CD4-positive, alpha-beta T cell treated with Interleukin-21 for 1 hour (primary cell): ENCODE data around the gene FGF14.

Experiments used
- DNase-seq: peaks from one replicate; pipeline ENCODE4 v3.0.0-alpha.2; 2020

Gene FGF14

GRCh38 chr13:102302534-102302933 lies 99.3 kb downstream of the FGF14 start:
- DNase-seq = no peak

GRCh38 chr13:102300379-102300778 lies 101.5 kb downstream of the FGF14 start:
- DNase-seq = no peak

DNA sequence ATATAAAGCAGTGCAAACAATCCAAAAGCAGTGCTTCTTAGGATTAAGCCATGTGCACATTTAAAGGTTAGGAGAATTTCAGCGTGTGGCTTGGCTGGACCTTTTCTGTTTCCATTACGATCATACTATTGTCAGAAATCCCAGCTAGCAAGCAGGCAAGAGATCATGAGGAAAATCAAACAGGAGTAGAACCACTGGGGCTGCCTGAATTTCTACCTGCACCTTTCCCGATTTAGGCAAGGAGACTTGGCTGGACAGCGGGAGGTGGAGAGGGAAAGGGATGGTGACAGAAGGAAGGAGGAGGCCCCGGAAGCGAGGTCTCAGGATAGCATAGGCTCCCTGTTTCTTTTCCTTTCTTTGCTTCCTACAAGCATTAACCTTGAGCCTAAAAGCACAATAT lies 102.5 kb downstream of the FGF14 start:
- DNase-seq = no peak

- no peak for DNase-seq
These were observed 103.8 kb downstream of the FGF14 start for GRCh38 chr13:102298051-102298450.

GRCh38 chr13:102295316-102296048 lies 106.4 kb downstream of the FGF14 start:
- no peak for DNase-seq

GRCh38 chr13:102294407-102295018 lies 107.3 kb downstream of the FGF14 start:
- no peak for DNase-seq

DNA sequence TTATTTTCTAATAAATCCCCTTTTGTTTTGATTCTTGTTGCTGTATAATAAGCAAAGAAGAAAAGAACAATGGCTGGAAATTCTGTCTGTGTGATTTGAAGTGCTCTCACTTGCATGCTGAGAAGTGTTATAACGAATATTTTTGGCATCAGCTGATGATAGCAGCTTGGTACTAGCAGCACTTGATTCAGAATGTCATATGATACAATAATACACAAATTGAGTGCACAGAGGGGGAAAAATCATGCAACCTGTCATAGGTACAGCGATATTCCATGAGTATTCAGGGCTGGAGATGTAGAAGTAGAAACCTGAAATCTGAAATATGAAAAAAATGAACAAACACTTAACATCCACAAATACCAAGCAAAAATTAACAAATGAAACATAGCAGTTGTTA lies 108.1 kb downstream of the FGF14 start:
- DNase-seq = no peak

DNA sequence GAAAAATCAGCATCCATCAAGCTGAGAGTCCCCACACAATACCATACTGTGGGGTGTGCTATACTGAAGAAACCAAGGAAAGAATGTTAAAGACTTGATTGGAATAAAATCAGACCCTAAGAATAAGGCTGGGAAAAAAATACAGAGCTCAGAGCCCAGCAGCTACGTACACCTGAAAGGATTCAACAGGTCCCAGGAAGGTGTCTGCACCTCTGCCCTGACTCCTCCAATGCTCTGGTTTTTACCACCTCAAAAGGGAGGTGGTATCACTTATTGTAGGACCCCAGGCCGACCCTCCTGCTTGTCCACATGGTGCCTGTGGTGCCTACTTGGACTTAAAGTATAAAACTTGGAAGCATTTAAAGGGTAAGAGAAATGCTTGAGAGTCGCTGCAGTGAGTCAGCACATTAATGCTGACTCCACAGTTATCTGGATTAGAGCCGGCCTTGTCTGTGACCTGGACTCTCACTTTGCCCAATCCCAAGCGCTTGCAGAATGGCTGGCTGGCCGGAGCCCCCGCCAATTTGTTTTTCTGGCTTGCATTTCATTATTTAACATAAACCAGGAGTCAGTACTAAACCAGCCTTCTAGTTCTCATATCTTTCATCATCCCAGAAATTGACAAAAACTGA lies 110.1 kb downstream of the FGF14 start:
- no peak for DNase-seq

GRCh38 chr13:102289606-102290005 lies 112.2 kb downstream of the FGF14 start:
- DNase-seq = no peak

- DNase-seq = no peak
These were observed 115.5 kb downstream of the FGF14 start for GRCh38 chr13:102286326-102286725.

DNA sequence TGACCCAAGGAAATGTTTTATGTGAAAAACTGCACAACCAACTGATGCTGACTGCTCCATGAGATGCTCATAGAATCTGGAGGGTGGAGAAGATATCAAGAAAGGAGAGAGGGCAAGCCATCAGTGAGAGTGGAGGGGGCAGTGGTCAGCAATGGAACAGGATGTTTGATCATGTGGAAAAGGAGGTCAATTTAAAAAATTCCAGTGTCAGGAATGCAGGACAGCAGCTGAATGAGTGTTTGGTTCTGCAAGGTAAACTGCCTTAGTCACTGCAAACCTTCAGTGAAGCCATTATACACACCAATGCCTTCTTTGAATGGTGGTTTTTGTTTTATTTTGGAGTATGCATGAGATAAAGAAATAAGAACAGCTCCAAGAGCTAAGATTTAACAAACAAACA lies 121.5 kb downstream of the FGF14 start:
- DNase-seq = no peak

DNA sequence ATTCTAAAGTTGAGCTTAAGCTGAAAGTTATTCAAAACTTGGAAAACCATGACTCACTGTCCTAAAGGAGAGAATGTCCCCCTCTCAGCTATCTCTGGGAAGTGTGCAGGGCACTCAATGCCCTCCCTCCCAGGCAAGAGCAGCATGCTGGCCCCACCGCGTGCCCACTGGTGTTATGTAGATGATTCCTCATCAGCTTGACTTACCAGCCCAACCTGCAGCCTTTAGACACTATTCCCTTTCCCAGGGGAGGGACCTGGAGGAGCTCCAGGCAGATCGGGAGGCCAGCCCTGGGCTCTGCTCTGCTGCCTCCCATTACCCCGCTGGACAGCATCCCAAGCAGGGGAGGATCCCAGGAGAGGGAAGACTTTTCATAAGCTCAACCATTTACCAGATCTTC lies 124.6 kb downstream of the FGF14 start:
- no peak for DNase-seq

- no peak for DNase-seq
These were observed 125.4 kb downstream of the FGF14 start for GRCh38 chr13:102276404-102276803.

GRCh38 chr13:102275969-102276368 lies 125.9 kb downstream of the FGF14 start:
- no peak for DNase-seq

DNA sequence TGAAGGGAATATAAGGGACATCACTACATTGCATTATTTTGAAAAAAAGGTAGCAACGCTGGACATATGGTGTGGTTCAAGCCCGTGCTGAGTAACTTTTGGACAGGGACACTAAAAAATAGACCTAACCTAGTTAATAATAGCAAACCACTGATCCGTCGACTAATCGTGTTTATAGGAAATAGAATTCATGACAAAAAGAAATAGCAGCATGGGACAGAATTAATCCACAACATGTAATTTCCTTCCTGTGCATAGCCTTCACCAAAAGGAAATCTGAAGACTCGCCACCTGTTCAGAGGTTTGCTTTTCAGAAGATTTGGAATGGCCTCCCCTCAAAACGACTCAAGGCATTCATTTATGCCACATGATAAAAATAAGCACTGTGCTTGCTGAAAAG lies 128.7 kb downstream of the FGF14 start:
- no peak for DNase-seq

- DNase-seq = no peak
These were observed 134.7 kb downstream of the FGF14 start for GRCh38 chr13:102267191-102267590.

DNA sequence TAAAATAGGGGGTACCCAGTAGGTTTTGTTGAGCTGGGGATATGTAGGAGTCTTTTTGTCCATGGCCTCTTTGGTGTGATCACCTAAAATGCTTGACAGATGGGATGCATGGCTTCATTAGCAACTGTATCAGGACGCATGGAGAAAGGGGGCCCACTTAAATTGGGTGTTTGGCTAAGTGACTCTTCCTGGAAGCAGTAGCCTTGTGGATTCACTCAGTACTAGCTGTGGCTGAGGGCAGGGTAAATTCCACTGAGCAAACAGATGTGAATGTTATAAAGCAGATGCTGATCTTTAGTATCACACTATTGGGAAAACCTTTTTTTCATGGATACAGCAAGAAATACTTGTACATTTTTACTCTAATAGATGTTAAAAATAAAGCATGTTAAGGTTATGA lies 140.0 kb downstream of the FGF14 start:
- DNase-seq = no peak

DNA sequence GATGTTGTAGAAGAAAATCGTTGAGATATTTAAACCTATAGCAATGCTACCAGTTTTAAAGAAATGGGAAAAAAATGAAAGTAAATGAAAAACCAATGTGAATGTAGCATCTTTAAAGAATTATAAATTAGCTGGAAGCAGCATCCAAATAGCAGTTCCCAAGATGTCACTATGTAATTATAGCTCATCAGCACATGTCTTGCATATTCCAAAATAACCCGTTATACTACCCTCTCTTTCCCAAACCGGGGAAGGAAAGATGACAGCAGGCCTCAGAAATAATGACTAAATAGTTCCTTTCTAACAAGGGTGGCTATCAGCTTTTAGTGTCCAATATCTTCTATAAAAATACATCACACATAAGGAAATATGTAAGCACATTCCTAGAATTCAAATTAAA lies 140.5 kb downstream of the FGF14 start:
- DNase-seq = no peak

DNA sequence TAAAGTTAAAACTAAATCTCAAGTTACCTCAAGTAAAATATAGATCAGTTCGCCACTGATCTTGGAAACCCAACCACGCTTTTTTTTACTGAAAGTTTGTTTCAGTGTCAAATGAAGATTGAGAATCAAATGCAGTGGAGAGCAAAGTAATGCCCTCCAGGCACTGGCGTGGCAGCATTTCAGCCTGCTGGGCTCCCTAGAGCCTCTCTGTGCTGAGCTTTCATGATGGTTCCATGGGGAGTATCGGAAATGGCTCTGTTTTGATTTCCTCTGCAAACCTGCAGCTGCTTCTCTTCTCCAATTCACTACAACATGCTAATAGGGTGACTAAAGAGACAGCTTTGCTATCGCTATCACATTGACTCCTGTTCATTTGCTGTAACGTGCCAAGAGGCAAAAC lies 141.6 kb downstream of the FGF14 start:
- no peak for DNase-seq

GRCh38 chr13:102255409-102255808 lies 146.4 kb downstream of the FGF14 start:
- DNase-seq = no peak

GRCh38 chr13:102251817-102252216 lies 150.0 kb downstream of the FGF14 start:
- no peak for DNase-seq

- DNase-seq = no peak
These were observed 151.4 kb downstream of the FGF14 start for GRCh38 chr13:102250448-102250847.

- DNase-seq = no peak
These were observed 157.1 kb downstream of the FGF14 start for GRCh38 chr13:102244607-102245227.

DNA sequence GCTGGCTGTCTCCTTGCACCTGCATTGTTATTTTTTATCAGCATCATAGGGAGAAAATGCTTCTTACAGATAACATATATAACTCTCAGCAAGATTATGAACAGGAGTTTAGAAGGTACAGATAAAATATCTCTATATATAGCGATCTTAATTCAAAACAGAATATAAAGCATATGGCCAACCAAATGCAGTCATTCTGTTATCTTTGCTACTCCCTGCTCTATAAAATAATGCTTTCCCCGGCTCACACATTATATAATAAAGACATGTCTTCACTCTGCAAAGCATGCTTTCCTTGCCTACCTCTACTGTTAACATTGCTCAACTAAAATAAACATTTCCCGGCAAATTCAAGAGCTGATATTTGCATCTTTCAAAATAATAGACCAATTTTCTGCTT lies 161.7 kb downstream of the FGF14 start:
- no peak for DNase-seq
